Progenitor cell of endocrine pancreas (in vitro differentiated cells): ENCODE results near the gene PRMT7. TPM values are rescaled to one million over a fixed set of nuclear protein-coding genes. Genes with fewer than 3 reads are reported as not detected.

Source experiments
- DNase-seq: peaks from one replicate; pipeline ENCODE4 v3.0.0; 2021; ENCODE audit warnings: low spot score; ENCODE audit not compliant: unreplicated experiment
- H3K27ac Mint-ChIP-seq: 2 replicates; pipeline ENCODE4 v1.8.0; 2021; ENCODE audit warnings: mild to moderate bottlenecking, moderate library complexity, mixed read lengths
- H3K27me3 Mint-ChIP-seq: 2 replicates; pipeline ENCODE4 v1.8.0; 2021; ENCODE audit warnings: mixed read lengths
- H3K36me3 Mint-ChIP-seq: 2 replicates; pipeline ENCODE4 v1.8.0; 2022; ENCODE audit warnings: mixed read lengths; ENCODE audit not compliant: insufficient read depth
- H3K4me1 Mint-ChIP-seq: 2 replicates; pipeline ENCODE4 v1.8.0; 2021; ENCODE audit warnings: low read depth, mixed read lengths
- H3K4me3 Mint-ChIP-seq: 2 replicates; pipeline ENCODE4 v1.8.0; 2021; ENCODE audit warnings: low read depth, mild to moderate bottlenecking, moderate library complexity, mixed read lengths
- H3K9me3 Mint-ChIP-seq: 2 replicates; pipeline ENCODE4 v1.8.0; 2021; ENCODE audit warnings: low read depth, mixed read lengths
- CTCF ChIP-seq: fragments of 200-600 bp; sonication (generic); IDR thresholded peaks from one replicate; pipeline ENCODE4 v1.5.0; 2021; ENCODE audit warnings: antibody characterized with exemption, mild to moderate bottlenecking; ENCODE audit not compliant: unreplicated experiment
- total RNA-seq: library from RNA; stranded (reverse); gene quantifications from 2 replicates; pipeline ENCODE4 v1.2.1, GENCODE V29; 2021

The PRMT7 gene
- total RNA-seq, 1 donor from 2014 or later: 60.0 TPM

GRCh38 chr16:68368301-68368888, 57.6 kb downstream of the PRMT7 start:
- Mint-ChIP-seq H3K4me3 (no peak overlapping the region), H3K27me3 (peaks cover 14% of the 10 kb centered on the region)

GRCh38 chr16:68369168-68369567, 58.3 kb downstream of the PRMT7 start:
- peaks cover 14% of the 10 kb centered on the region for H3K27me3 Mint-ChIP-seq
- H3K9me3 Mint-ChIP-seq: no peaks in the 10 kb centered on the region
- no peaks in the 10 kb centered on the region for H3K36me3 Mint-ChIP-seq
- no peak overlapping the region for H3K4me3 Mint-ChIP-seq
- no peak for DNase-seq
- H3K4me1 Mint-ChIP-seq: peaks cover 28% of the 10 kb centered on the region
- no peak for TF ChIP-seq CTCF
- H3K27ac Mint-ChIP-seq: no peak overlapping the region

More at GRCh38 chr16:68368301-68368888, 57.6 kb downstream of the PRMT7 start:
- no peak overlapping the region for H3K27ac Mint-ChIP-seq
- no peaks in the 10 kb centered on the region for H3K36me3 Mint-ChIP-seq
- H3K9me3 Mint-ChIP-seq: no peaks in the 10 kb centered on the region
- no peak for DNase-seq
- H3K4me1 Mint-ChIP-seq: peaks cover 21% of the 10 kb centered on the region
- no peak for TF ChIP-seq CTCF

GRCh38 chr16:68369697-68370580, 59.1 kb downstream of the PRMT7 start:
- Mint-ChIP-seq H3K36me3 (no peaks in the 10 kb centered on the region), H3K4me1 (peaks cover 33% of the 10 kb centered on the region), H3K4me3 (no peak overlapping the region), H3K27me3 (peaks cover 14% of the 10 kb centered on the region), H3K27ac (no peak overlapping the region), H3K9me3 (no peaks in the 10 kb centered on the region)
- TF ChIP-seq CTCF: no peak
- no peak for DNase-seq

- no peak for DNase-seq
- Mint-ChIP-seq H3K4me1 (peaks cover 36% of the 10 kb centered on the region), H3K4me3 (no peak overlapping the region), H3K36me3 (no peaks in the 10 kb centered on the region), H3K27me3 (peaks cover 14% of the 10 kb centered on the region), H3K9me3 (no peaks in the 10 kb centered on the region), H3K27ac (no peak overlapping the region)
- TF ChIP-seq CTCF: no peak
Measured at GRCh38 chr16:68370581-68371275, 59.9 kb downstream of the PRMT7 start.

GRCh38 chr16:68371276-68371651, 60.4 kb downstream of the PRMT7 start:
- no peaks in the 10 kb centered on the region for H3K36me3 Mint-ChIP-seq
- H3K27me3 Mint-ChIP-seq: peaks cover 14% of the 10 kb centered on the region
- H3K27ac Mint-ChIP-seq: no peak overlapping the region
- H3K4me1 Mint-ChIP-seq: peaks cover 36% of the 10 kb centered on the region
- TF ChIP-seq CTCF: no peak
- no peak overlapping the region for H3K4me3 Mint-ChIP-seq
- no peaks in the 10 kb centered on the region for H3K9me3 Mint-ChIP-seq
- DNase-seq: no peak
